GM10248 (cell line): ENCODE results near the gene DNAI7.
A peak's percentile ranks its signal among the peaks of the same experiment; 100 is the strongest.

Experiments
- CTCF ChIA-PET: fragments of 300-600 bp; sonication (Branson Sonifier 250); formaldehyde crosslinking; extraction: SDS; loops from one replicate; lab custom pipeline; 2021; ENCODE audit warnings: antibody characterized with exemption; lab: Yijun Ruan, JAX
- POLR2A ChIA-PET: fragments of 350-650 bp; sonication (Branson Sonifier 250); formaldehyde crosslinking; extraction: SDS; loops from one replicate; lab custom pipeline; 2020; ENCODE audit warnings: antibody characterized with exemption; lab: Yijun Ruan, JAX
- DNase-seq: peaks from one replicate; pipeline ENCODE4 v3.0.0; 2012; ENCODE audit errors: extremely low spot score
- TF ChIP-seq, protein P1 (sequence below): IDR thresholded peaks from 2 replicates; pipeline ENCODE4 v1.5.1; 2012; ENCODE audit warnings: mild to moderate bottlenecking, low read depth; ENCODE audit errors: extremely low read depth, missing control alignments, control extremely low read depth

DNAI7 gene

GRCh38 chr12:25084816-25085215 lies 110.1 kb downstream of the DNAI7 start:
- ChIA-PET CTCF (interaction anchor here (1.1 kb wide), 1 partner anchor 12 kb away, joined by 4 read pairs; no protein-coding TSS in a partner anchor), POLR2A (no interaction called here)
- TF ChIP-seq, protein P1, sequence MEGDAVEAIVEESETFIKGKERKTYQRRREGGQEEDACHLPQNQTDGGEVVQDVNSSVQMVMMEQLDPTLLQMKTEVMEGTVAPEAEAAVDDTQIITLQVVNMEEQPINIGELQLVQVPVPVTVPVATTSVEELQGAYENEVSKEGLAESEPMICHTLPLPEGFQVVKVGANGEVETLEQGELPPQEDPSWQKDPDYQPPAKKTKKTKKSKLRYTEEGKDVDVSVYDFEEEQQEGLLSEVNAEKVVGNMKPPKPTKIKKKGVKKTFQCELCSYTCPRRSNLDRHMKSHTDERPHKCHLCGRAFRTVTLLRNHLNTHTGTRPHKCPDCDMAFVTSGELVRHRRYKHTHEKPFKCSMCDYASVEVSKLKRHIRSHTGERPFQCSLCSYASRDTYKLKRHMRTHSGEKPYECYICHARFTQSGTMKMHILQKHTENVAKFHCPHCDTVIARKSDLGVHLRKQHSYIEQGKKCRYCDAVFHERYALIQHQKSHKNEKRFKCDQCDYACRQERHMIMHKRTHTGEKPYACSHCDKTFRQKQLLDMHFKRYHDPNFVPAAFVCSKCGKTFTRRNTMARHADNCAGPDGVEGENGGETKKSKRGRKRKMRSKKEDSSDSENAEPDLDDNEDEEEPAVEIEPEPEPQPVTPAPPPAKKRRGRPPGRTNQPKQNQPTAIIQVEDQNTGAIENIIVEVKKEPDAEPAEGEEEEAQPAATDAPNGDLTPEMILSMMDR, result no peak
- DNase-seq, result no peak

DNA sequence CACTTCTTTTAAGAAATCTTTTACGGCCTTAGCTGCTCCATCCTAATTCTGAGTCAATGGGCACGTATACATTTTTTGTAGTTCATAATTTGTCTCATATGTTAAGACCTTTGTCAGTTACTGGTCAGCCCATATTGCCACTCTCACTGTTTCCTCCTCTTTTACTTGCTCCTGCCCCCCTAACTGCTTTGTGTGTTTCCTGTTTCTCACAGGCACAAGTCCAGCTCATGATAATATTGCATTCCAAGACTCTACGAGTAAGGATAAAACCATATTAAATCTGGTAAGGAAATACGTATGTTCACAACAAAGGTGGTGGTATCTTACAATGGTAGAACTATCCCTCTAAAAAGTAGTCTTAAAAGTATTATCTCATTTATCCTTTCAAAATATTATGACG lies 111.7 kb downstream of the DNAI7 start:
- TF ChIP-seq, protein P1, result no peak
- DNase-seq, result no peak
- POLR2A ChIA-PET, result no interaction called here
- CTCF ChIA-PET, result interaction anchor here (0.8 to 1.7 kb wide), 3 partner anchors 9 to 111 kb away, joined by 3 to 6 read pairs (median 3); no protein-coding TSS in a partner anchor

DNA sequence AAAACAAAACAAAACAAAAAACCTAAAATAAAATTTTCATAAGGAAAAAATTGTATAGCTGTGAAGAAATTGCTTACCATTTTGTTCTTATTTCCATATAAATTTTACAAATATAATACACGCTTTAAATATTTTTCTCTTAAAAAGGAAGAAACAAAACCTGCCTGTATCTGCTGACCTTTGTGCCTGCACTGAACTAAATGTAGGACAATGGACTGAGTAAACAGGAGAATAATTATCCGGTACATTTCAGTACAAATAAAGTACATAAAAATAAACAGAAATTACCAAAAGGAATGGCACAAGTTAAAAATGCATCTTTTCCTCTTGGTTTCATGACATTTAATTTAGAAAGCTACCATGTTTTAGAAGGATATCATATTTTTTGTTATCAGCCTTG lies 112.3 kb downstream of the DNAI7 start:
- ChIA-PET CTCF (interaction anchor here (0.8 to 1.7 kb wide), 3 partner anchors 8 to 112 kb away, joined by 3 to 6 read pairs (median 3); no protein-coding TSS in a partner anchor), POLR2A (no interaction called here)
- DNase-seq, result no peak
- TF ChIP-seq, protein P1, result no peak

DNA sequence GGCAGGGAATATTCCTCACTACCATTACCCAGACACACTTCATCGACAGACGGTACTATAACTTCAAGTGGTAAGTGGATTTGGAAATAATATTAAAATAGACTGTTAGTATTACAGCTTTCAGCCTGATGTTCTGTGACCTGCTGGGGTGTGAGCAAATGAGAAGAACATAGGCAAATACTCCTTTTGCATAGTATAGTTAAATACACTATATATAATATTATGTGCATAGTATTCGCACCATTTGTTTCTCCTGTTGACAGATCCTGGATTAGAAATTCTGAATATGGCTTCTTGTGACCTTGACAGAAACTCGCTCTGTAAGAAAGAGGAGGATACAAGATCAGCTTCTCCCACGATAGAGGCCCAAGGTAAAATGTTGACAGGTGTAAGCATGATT lies 115.6 kb downstream of the DNAI7 start:
- POLR2A ChIA-PET, result no interaction called here
- no peak for DNase-seq
- CTCF ChIA-PET, result interaction anchor here (1.0 to 2.3 kb wide), 3 partner anchors 23 to 75 kb away, joined by 3 to 6 read pairs (median 3); no protein-coding TSS in a partner anchor
- TF ChIP-seq, protein P1, result no peak

GRCh38 chr12:25074954-25075353 lies 120.0 kb downstream of the DNAI7 start:
- DNase-seq, result peak; percentile 24
- POLR2A ChIA-PET, result no interaction called here
- TF ChIP-seq, protein P1, result no peak
- CTCF ChIA-PET, result interaction anchor here (1.1 to 1.7 kb wide), 2 partner anchors 8 to 32 kb away, joined by 3 to 5 read pairs; no protein-coding TSS in a partner anchor

DNA sequence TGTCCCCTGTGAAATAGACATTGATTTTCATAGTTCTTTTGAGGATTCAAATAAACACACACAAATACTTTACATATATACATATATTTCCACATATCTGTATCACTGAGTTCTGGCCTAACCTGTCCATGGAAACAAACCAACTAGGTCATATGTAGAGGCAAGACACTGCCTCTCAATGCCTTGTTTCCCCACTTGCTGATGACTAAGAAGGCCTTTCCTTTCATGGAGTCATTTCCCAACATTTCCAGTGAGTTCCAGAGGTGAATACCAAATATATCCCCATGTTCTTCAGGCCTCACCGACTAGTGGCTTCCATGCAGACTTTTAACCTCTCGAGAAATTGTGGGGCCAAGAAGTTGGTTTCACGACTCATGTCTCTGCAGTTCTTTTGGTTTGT lies 120.8 kb downstream of the DNAI7 start:
- TF ChIP-seq, protein P1, result no peak
- ChIA-PET CTCF (interaction anchor here (1.1 to 1.7 kb wide), 2 partner anchors 9 to 31 kb away, joined by 3 to 5 read pairs; no protein-coding TSS in a partner anchor), POLR2A (no interaction called here)
- DNase-seq, result no peak
